Keratinocyte (primary cell): ENCODE measurements around the gene GIPC3.

Source experiments
- CTCF ChIP-seq, 3 experiments: IDR thresholded peaks in 1 of 3; conservative IDR thresholded peaks in 1 of 3; optimal IDR thresholded peaks in 1 of 3; 2 replicates in 2 of 3; 3 replicates in 1 of 3; pipeline versions ENCODE3 to v1.5.1; 2011; ENCODE audit warnings: low read length in 3 of 3, mild to moderate bottlenecking in 3 of 3, moderate library complexity in 2 of 3, control low read depth in 1 of 3, inconsistent platforms in 1 of 3; ENCODE audit not compliant: insufficient read depth in 2 of 3; ENCODE audit errors: extremely low read depth in 1 of 3
- EZH2 ChIP-seq: IDR thresholded peaks from one replicate; pipeline ENCODE4 v1.6.1; 2012; ENCODE audit warnings: inconsistent platforms, mild to moderate bottlenecking, low read length, moderate library complexity

- TF ChIP-seq CTCF (optimal IDR thresholded peaks at IDR 0.05 in 1 of 3, IDR thresholded peaks at IDR 0.05 in 1 of 3, conservative IDR thresholded peaks at IDR 0.05 in 1 of 3; ENCODE audit: extremely low read depth in 1 of 3, insufficient read depth in 2 of 3, low read length in 3 of 3) (peak; percentile 85 to 99 (median 90)), EZH2 (no peak)
Measured at GRCh38 chr19:3544742-3545668, 40.3 kb upstream of the GIPC3 start.
